CMK (cell line): ENCODE results near the gene P2RY13.

Source experiments
- DNase-seq: peaks from one replicate; pipeline ENCODE4 v3.0.0-alpha.2; 2010; ENCODE audit warnings: low read depth

The P2RY13 gene

GRCh38 chr3:151329363-151329762, at the start of gene P2RY13:
P2RY13 (minus strand) TSS chr3:151329549; CDS start chr3:151329528, 21 bp downstream.
- no peak for DNase-seq

DNA sequence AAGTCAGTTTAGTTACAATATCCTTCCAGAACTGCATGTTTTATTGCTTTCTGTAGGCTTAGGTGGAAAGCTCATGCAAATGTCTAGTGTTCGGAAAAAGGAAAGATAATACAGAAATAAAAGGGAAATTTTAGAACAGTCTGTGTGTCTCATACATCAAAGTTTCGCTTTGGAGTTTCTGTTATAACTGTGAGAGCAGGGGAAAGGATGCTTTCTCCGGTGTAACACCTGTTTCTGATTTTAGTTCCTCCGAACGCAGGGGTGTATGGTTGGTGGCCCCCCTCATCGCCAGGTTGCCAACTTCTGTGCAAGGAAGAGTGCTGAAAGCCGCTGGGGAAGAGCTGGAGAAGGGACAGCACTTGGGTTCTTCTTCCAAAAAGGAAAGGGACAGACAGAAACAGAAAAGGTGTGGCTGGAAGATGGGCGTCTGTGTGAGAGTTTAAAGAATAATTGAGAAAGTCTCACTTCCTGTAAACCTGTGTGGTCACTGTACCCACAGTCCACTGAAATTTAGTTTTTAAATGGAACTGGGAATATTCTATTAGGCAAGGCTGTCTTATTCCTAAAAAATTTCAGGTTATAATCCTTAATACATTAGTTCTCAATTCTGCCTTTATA, 48.5 kb upstream of the P2RY13 start:
- no peak for DNase-seq

- DNase-seq: no peak
Measured at GRCh38 chr3:151372063-151372820, 42.9 kb upstream of the P2RY13 start.

DNA sequence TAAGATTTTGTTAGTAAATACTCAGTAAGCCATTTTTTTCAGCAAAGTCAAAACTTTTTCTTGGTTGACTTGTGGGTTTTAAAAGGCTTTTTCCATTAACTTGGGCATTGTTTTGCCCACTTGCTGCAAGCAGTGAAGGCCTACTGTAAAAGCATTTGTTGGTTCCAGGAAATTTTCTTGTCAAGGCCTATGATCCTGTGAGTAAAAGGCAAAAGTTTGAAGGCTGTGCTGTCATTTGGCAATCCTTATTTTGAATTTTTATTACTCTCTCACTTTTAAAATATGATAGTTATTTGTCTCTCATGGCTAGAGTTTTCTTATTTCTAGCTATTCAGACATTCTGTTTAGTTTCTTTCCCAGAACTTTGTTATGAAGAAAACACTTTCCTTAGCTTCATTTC, 42.2 kb upstream of the P2RY13 start:
- DNase-seq: no peak

DNA sequence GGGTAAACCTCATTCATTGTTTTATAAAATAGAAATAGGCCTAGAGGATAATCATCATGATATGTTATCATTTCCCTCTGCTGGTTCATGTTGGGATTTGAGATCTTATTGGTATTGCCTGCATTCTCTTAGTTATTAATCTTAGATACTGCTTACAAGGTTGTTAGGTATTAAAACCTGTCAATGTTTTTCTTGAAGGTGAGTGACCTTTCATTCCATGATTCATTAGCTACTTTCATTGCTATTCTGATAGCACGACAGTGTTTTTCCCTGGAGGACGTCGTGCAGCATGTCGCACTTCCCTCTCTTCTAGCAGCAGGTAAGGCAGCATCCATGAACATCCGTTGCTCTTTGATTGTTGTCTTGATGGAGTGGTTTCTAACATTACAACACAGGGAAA, 38.1 kb upstream of the P2RY13 start:
- no peak for DNase-seq

- no peak for DNase-seq
Measured at GRCh38 chr3:151366993-151367392, 37.6 kb upstream of the P2RY13 start.

DNA sequence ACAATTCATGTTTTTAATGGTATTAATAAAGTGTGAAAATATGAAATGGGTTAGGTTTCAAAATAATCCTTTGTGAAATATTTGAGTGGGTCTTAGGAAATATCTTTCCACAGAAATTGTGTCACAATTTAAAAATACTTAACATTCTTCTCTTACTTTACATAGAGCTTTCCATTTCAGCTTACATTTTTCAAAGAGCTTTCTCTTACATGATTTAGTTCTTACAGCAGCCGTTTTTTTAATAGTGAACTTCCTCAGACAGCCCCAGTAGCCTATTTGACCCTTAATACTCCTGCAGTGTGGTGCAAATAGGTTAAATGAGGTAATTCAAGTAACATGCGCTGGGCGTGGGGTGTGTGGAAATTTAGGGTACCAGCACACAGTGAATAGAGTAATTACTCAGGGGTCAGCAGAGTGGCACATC, 33.4 kb upstream of the P2RY13 start:
- DNase-seq: no peak

- no peak for DNase-seq
Measured at GRCh38 chr3:151357463-151357850, 28.1 kb upstream of the P2RY13 start.

DNA sequence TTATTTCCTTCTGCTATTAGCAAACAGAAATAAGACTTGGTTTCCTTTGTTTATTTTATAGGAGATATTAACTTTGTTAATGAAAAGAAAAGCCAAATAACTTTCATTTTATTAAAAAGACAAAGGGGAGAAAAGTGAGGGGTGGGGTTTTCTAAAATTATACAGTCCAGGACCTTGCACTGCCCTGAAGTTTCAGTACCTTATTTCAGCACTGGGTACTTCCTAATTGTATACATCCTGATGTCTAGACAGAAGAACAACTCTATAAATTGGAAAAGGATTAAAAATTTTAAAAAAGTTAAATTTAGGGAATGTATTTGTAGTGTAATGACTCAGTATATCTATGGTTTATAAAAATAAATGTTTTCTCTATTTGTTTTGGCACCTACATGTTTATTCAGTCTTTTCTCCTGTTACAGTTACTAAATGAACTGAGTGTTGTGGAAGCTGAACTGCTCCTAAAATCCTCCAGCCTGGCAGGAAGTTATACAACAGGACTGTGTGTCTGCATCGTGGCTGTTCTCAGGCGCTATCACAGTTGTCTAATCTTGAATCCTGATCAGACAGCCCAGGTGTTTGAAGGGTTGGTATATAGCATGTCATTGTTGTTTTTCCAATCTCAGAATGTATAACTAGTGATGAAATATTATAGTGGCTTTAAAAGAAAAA, 27.6 kb upstream of the P2RY13 start:
- no peak for DNase-seq

- no peak for DNase-seq
Measured at GRCh38 chr3:151351648-151352047, 22.3 kb upstream of the P2RY13 start.

DNA sequence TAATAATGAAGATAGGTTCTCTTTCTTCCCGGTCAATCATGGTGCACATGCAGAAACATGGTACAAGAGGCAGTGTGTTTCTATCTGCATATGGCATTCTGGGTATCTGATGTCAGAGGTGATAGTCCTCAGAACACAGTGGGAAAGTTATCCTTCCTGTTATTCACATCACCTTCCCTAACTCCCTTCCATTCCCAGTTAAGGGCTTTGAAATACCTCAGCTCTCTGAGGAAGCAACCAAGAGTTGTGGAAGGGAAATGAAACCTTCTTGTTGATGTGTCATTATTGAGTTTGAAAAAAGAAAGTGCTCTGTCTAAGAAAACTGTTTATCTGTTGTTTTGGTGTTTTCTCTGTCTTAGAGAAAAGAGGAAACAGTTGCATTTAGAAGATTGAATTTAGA, 21.9 kb upstream of the P2RY13 start:
- no peak for DNase-seq

DNA sequence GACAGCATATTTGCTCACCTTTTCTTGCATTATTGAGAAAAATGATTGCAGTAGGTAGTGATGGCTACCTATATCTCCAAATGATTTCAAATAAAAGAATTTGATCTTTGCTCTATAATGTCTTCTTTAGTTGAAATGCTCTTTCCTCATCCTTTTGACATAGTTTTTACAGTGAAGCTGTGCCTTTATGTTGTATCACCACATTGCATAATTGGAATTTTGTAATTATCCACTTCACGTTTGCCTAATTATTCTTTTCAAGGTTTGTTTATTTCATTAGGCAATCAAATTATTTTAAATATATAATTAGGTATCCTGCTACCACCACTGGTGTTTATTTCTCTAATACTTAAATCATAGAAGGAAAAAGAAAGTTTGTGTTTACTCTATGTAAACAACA, 21.3 kb upstream of the P2RY13 start:
- DNase-seq: no peak

DNA sequence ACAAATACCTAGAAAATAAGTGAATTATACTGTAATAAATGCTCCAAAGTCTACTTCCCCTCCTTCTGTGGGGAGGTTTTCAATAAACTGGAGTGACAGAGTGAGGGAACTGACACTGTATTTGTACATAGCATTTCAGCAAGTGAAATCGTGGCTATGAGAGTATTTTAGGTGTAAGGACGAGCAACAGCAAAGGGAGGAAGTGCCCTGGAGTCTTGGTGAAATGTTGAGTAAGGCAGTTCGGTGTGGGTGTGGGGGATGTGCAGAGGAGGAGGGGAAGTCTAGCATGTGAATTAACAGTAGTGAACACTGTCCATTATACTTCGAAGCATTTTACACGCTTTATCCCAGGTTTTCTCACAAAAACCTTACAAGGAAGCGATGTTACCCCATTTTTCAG, 18.1 kb upstream of the P2RY13 start:
- DNase-seq: no peak

DNA sequence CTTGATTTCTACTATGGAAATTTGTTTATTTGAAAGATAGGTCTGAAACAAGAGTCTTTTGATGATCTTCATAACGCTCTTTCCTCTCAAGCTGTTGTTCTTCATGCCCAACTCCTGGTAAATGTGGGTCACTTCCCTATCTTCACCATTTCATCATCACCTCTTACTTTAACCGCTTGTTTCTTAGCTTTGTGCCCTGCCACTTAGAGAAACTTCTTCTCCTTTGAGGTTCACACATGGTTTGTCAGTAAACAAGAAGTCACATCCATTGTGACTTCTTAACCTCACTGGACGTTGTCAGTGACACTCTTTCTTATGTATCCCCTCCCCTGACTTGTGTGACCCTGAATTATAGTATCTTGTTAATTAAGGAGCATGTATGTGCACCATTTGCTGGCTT, 16.9 kb upstream of the P2RY13 start:
- DNase-seq: no peak

DNA sequence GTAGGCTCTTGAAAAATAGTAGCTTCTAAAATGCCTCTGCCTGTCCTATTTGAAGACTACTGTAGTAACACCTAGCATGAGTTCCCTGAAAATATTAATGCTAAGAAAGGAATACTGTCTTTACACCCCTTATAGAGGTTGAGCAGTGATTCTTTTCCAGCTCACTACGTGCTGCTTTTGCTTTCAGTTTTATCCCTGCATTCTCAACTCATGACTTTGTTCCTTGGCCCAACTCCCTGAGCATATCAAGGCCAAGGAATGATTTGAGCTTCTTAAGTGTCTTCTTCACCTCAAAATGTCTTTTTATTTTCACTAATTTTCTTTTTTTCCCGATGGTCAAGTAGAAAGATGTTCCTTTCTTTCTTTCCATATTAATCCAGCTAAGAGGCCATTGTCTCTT, 16.5 kb upstream of the P2RY13 start:
- DNase-seq: no peak

- DNase-seq: no peak
Measured at GRCh38 chr3:151331696-151332095, 2.3 kb upstream of the P2RY13 start.

- DNase-seq: no peak
Measured at GRCh38 chr3:151330899-151331298, 1.6 kb upstream of the P2RY13 start.

DNA sequence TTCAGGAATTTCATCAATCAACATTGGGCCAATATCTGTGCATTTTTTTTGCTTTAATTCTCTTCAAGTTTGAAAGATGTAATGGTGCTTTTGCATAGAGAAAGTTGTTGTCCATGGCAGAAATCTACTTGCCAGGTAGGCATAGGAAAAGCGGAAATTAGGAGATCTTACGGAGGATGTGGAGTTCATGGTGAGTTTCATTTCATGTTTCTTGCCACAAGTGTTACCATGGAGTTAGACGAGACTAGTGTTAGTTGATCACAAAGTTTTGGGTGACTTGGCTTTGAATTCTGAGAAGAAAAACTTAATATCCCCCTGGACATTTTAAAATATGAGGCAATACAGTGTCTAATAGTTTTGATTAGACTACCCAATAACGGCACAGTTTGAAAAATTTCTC, 1.0 kb upstream of the P2RY13 start:
- no peak for DNase-seq

GRCh38 chr3:151328298-151328995, 902 bp downstream of the P2RY13 start:
- no peak for DNase-seq

DNA sequence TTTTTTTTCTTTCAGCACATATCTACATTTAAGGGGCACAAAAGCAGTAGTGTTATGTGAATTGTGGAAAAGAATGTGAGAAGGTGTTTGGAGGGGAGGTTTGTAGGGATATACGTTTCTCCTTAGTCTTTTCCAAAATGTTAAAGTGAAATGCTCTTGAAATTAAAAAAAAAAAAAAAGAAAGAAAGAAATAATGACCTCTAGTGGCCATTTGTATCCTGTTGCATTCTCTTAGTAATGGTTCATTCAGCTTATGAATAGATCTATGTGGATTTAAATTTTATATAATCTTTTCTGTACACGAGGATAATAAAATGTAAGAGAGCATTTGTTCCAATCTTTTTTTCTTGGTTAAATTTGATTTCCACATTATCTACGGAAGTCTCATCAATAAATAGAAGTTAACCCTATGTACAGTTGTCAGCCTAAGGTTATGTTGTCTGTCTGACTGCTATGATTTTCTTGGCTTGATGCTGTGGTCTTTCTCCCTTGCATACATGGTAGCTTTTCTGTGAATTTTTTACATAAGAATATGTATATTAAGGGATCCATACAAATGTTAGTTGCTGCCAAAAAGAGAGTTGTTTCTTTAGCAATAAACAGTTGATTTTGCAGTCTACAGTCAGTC, 1.7 kb downstream of the P2RY13 start:
- DNase-seq: no peak

DNA sequence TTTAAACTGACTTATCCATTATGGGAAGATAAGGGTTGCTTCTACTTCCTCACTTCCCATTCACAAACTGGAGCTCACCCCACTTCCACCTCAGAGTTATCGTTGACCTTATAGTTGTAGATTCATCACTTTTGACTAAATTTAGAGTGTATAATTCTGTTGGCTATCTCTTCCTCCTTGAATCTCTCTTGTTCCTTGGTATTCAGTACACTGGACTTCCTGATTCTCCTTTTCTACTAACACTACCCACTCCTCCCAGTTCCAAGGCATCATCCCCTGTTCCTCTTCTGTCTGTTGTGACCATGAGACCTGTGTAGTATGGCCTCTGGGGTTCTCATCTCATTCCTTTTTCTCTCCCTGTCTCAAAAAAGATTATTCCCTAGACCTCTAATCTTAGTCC, 6.8 kb downstream of the P2RY13 start:
- DNase-seq: no peak

DNA sequence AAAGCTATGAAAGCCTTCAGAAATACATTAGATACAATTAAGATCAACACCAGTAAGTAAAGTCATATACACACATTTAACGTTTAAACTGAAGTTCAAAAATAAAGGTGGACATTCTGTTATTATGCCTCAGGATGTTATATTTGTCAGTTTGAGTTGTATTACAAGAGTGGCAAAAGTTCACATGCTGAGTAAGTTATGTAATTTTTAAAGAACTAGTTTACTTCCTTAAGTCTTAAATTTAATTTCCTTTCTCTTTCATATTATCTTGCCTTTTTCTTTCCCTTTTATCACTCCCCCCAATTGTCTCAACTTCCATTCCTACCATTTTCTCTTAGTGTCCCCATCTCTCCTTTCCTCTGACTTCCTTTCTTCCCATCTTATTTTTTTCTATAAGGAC, 7.8 kb downstream of the P2RY13 start:
- no peak for DNase-seq
